GM12878 (cell line): ENCODE results near the gene MBOAT1.

Experiments used
- EZH2 ChIP-seq: IDR thresholded peaks from 2 replicates; pipeline ENCODE4 v1.6.1; 2012; ENCODE audit warnings: low read depth, mild to moderate bottlenecking, control low read depth, inconsistent platforms, low read length, borderline replicate concordance; ENCODE audit not compliant: control insufficient read depth
- MEF2A ChIP-seq: IDR thresholded peaks from 2 replicates; pipeline ENCODE4 v1.6.1; 2011; ENCODE audit warnings: low read depth, mild to moderate bottlenecking, low read length, moderate library complexity; ENCODE audit not compliant: insufficient read depth

GRCh38 chr6:20105838-20106237 is 106.4 kb downstream of the MBOAT1 start:
- no peak for TF ChIP-seq MEF2A
- no peak for TF ChIP-seq EZH2
